ENCODE data around the gene COQ3.
"Not testable (repeated sequence)": the region's sequence is repeated elsewhere in the genome, so short reads cannot be mapped to it uniquely, and the experiment has no call there.

The COQ3 gene

DNA sequence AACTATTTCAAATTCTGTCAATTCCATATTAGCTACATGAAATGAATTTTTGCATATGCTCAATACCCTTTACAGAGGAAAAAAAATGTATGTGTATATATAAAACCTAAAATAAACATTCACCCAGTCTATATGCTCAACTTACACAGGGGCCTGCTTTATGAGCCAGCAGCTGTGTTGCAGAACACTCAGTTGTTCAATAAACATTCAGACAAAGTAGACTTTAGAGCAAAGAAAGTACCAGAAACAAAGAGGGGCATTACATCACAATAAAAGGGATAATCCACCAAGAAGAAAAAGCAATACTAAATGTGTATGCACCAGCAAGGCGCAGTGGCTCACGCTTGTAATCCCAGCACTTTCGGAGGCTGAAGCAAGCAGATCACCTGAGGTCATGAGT lies 9.5 kb downstream of the COQ3 start:
- no peak for DNase-seq (ENCODE audit: low read depth in 3 of 3)

GRCh38 chr6:99378636-99379035 lies 15.4 kb downstream of the COQ3 start:
- DNase-seq (ENCODE audit: low read depth in 3 of 3): no peak

DNA sequence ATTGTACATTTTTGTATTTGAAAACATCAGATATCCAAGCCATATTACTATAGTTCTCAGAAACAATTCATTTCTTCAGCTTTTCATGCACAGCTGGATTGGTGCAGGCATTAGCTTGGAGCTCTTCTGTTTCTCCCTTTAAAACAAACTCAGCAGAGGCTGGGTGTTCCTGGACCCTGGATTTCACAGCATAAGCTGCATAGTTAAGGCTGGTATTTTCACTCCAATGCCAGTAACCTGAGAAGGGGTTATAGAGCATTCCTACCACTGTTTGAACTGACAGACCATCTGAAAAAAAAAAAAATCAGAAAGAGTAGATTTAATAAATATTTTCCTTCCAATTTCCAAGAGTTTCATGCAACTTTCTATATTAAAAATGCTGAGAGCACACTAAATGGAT lies 24.5 kb downstream of the COQ3 start:
- DNase-seq (ENCODE audit: low read depth in 3 of 3): no peak

- no peak for DNase-seq (ENCODE audit: low read depth in 3 of 3)
Observed at GRCh38 chr6:99366852-99367251, 27.1 kb downstream of the COQ3 start.

DNA sequence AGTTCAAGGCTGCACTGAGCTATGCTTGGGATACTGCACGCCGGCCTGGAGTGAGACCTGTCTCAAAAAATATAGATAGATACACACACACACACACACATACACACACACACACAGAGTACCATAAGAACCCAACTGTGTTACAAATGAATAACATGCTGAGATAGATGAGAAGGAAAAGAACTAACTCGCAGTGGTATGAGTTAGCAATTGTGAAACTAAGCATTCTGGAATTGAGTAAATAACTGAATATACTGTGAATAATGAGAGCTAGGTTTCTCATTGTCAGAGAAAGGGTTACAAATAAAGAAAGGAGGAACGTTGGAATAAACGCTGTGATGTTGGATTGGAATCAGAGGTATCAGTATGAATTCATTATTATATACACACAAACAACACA lies 30.0 kb downstream of the COQ3 start:
- DNase-seq (ENCODE audit: low read depth in 3 of 3): no peak

- DNase-seq (ENCODE audit: low read depth in 3 of 3): no peak
Observed at GRCh38 chr6:99362678-99363268, 31.2 kb downstream of the COQ3 start.

DNA sequence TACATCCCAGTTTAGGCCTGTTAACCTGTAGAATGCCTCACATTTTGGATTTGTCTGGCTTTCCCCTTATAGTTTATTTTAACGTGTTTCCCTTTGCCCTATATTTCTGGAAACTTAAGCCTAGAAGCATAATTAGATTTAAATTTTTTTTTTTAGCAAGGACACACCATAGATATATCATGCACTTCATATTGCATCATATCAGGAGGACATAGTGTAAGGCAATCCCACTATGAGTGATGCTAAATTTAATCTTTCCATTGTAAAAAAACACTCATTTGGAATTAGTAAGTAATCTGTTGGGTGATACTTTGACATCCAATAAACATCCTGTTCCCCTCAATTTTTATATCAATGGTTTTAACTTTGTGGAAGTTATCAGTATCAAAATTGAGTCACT lies 34.2 kb downstream of the COQ3 start:
- no peak for DNase-seq (ENCODE audit: low read depth in 3 of 3)

DNA sequence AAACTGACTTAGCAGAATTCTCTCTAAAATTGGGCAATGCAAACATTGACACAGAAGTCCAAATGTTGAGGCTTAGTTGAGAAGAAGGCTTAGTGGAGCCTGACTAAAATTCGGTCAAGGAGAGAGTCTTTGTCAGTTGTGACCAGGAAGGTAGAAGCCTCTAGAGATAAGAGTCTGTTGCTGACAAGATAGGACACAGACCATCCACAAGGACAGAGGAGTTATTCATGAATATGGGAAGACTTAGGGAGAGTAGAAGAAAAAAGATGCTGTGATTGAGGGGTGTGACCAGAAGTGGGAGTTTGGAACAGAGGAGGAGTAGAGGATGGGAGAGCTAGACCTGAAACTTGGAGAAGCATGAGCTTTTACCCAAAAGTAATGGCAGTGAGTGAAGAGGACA lies 37.4 kb downstream of the COQ3 start:
- DNase-seq (ENCODE audit: low read depth in 3 of 3): no peak

GRCh38 chr6:99354983-99355382 lies 39.0 kb downstream of the COQ3 start:
- no peak for DNase-seq (ENCODE audit: low read depth in 3 of 3)

- DNase-seq (ENCODE audit: low read depth in 3 of 3): no peak
Observed at GRCh38 chr6:99353126-99353525, 40.9 kb downstream of the COQ3 start.

GRCh38 chr6:99350573-99350972 lies 43.4 kb downstream of the COQ3 start:
- DNase-seq (ENCODE audit: low read depth in 3 of 3): no peak

GRCh38 chr6:99349171-99350141 lies 44.5 kb downstream of the COQ3 start, which contains the start of gene FAXC:
Gene FAXC, minus strand, starts transcription at chr6:99349674. Its CDS starts 302 bp downstream, at chr6:99349372.
- DNase-seq (ENCODE audit: low read depth in 3 of 3): peak in 1 of 3 experiments; percentile 16

DNA sequence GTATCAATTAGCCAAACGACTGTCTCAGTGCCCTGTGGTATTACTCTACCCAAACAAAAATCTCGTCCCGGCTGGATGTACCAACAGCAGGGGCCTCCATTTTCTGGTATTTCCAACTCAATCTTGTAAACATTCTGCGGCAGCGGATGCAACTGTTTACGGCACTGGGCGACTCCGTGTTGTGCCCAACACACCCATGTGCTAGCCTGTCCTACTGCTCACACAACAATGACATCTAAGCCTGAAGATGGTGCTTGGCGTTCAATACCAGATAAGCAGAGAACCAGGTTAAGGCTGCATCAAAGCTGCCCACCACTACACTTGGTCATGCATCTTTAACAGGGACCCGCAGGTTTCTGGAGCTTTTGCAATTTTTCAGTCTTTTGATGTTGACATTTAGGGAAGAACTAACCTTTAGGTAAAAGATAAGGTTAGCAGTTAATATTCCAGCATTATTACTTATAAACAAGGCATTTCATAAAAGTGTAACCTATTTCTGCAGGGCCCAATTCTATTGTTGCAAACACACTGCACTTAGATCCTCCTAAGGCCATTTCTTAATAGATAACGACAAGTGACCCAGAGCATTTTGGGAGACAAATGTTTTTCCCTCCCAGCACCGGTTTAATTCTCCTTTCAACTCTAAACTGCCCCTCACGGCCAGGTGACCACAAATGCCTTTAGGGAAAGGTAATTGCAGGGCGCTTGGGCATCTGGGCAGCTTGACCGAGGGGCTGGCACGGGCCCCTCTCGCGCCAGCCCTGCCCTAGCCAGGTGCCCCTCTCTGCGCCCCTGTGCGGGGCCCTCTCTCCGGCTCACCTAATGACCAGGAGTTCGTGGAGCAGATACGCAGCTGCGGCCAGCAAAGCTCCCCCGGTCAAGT lies 45.5 kb downstream of the COQ3 start:
- no peak for DNase-seq (ENCODE audit: low read depth in 3 of 3)

GRCh38 chr6:99347804-99348203 lies 46.2 kb downstream of the COQ3 start:
- no peak for DNase-seq (ENCODE audit: low read depth in 3 of 3)

DNA sequence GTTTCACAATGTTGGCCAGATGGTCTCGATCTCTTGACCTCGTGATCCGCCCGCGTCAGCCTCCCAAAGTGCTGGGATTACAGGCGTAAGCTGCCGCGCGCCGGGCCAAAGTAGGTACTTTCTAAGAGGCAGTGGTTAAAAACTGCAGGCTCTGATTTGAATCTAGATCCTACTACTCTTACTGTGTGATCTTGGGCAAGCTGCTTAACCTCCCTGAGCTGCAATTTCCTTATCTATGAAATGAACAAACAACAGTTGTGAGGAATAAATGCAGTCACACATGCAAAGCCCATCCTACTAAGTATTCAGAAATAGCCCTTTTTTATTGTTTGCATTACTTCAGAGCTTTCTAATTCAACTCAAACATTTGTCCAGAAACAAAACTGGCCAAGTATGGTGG lies 47.4 kb downstream of the COQ3 start:
- no peak for DNase-seq (ENCODE audit: low read depth in 3 of 3)

DNA sequence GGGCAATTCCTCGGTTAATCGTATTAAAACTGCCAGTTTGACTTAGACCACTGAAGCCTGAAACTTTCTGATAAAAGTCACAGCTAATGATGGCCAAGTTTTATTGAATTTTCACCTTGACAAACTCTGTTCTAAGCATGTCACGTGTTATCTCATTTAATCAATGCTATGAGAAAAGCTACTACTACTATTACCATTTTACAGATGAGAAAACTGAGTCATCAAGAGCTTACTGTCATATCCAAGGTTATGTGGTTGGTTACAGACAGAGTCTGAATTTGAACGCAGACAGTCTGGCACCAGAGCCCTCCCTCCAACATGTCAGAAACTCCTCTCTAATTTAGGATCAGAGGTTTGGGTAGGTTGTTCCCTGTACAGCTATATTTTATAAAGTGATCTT lies 48.8 kb downstream of the COQ3 start:
- DNase-seq (ENCODE audit: low read depth in 3 of 3): no peak

DNA sequence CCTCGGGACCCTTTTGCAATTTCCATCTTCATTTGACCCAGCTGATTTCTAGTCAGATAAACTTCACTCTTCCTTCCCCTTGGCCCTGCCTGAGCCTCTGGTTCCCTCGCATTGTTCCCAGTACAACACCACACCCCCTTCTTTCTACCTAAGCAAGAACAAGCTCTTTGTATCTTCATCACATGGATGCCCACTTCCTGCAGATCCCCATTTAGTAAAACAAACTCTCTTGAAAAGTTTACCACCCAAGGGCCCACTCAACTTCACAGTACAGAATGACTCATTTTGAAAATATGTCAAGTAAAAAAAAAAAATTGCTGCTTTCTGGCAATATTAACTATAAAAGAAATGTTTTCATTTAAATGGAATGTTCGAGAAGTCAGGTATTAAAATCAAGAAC lies 49.7 kb downstream of the COQ3 start:
- no peak for DNase-seq (ENCODE audit: low read depth in 3 of 3)

DNA sequence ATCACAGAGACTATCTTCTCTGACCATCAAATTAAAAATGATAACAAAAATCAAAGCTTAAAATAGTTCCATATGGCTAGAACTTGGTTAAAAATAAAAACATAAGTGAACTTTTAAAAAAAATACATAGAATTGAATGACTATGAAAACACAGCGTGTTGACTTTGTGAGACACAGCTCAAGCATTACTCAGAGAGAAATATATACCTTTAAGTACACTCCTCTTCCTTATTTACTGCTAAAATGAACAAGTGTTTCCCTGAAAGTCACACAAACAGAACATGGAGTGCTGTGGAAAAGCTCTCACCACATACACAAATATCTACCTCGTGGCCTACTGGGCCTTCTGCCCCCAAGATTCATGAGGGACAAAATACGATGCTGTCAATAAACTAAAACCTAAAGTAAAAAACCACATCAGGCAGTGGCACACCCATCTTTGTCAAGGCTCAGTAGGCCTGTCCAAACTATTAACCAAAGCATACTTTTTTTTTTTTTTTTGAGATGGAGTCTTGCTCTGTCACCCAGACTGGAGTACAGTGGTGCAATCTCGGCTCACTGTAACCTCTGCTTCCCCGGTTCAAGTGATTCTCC lies 52.0 kb downstream of the COQ3 start:
- no peak for DNase-seq (ENCODE audit: low read depth in 3 of 3)

- no peak for DNase-seq (ENCODE audit: low read depth in 3 of 3)
Observed at GRCh38 chr6:99338188-99338587, 55.8 kb downstream of the COQ3 start.

- DNase-seq (ENCODE audit: low read depth in 3 of 3): not testable (repeated sequence)
Observed at GRCh38 chr6:99335298-99335697, 58.7 kb downstream of the COQ3 start.

DNA sequence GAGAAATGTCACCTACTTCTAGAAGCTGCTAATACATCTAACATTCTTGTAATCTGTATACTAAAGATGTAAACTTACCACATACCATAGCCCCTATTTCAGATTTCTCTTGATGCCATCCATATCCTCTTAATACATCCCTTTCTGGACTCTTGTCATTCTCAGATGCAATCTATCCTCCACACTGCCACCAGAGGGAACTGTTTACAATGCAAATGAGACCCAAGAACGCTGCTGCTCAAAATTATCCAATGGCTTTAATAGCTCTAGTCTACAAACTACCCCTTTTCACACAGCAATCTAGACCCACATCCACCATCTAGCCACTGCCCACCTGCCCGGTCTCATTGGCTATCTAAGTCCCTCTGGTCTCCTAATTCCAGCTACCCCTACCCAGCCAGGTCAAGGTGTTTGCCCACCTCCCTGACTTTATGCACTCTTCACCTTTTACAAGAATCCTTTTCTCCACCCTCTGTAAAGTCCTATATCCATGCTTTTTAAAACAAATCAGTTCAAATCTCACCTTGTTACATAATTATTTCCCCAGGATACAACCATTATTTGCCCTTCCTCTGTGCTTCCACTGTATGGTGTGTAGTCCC lies 59.4 kb downstream of the COQ3 start:
- no peak for DNase-seq (ENCODE audit: low read depth in 3 of 3)

All from stimulated activated CD4-positive, alpha-beta T cell treated with anti-CD3 and anti-CD28 coated beads, TNF-alpha, amount 100 ng/mL, for 24 hours (primary cell).